ENCODE data around the gene MGRN1. TPM values are rescaled to one million over a fixed set of nuclear protein-coding genes. Genes with fewer than 3 reads are reported as not detected.

Gene MGRN1
- total RNA-seq, 4 donors from 2014 or later, result 49.1 to 127 (median 79.5) TPM

GRCh38 chr16:4609200-4610010 lies 15.2 kb upstream of the MGRN1 start:
- H3K4me1 ChIP-seq, result peaks cover 13 to 29% (median 24%) of the 10 kb centered on the region in 4 donors
- H3K36me3 ChIP-seq, result peaks cover 0 to 10% (median 0%) of the 10 kb centered on the region in 4 donors
- H3K27ac ChIP-seq, result no peak overlapping the region
- no peaks in the 10 kb centered on the region for H3K27me3 ChIP-seq
- intact Hi-C loops (cut with DNase I; ENCODE audit: low total_unique reads) (no loop called here), in situ Hi-C loops (cut with MboI; ENCODE audit: low pct_ligation_motif_present in 1 of 4, low pct_unique_long_range_greater_than_20kb in 1 of 4, low sequenced_read_pairs in 3 of 4) (no loop called here)
- H3K9me3 ChIP-seq, result no peaks in the 10 kb centered on the region
- WGBS, 2 donors (ENCODE audit: low coverage in 1 of 2), result 86 to 93% methylated on average over 12 to 42 of the region's 45 CpGs
- TF ChIP-seq POLR2A (IDR thresholded peaks at IDR 0.05) (no peak), POLR2AphosphoS5 (IDR thresholded peaks at IDR 0.05) (no peak), EP300 (IDR thresholded peaks at IDR 0.05; ENCODE audit: low read depth) (no peak)
- TF ChIP-seq, protein P1, sequence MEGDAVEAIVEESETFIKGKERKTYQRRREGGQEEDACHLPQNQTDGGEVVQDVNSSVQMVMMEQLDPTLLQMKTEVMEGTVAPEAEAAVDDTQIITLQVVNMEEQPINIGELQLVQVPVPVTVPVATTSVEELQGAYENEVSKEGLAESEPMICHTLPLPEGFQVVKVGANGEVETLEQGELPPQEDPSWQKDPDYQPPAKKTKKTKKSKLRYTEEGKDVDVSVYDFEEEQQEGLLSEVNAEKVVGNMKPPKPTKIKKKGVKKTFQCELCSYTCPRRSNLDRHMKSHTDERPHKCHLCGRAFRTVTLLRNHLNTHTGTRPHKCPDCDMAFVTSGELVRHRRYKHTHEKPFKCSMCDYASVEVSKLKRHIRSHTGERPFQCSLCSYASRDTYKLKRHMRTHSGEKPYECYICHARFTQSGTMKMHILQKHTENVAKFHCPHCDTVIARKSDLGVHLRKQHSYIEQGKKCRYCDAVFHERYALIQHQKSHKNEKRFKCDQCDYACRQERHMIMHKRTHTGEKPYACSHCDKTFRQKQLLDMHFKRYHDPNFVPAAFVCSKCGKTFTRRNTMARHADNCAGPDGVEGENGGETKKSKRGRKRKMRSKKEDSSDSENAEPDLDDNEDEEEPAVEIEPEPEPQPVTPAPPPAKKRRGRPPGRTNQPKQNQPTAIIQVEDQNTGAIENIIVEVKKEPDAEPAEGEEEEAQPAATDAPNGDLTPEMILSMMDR (IDR thresholded peaks at IDR 0.05), result no peak
- DNase-seq, result no peak
- H3K4me3 ChIP-seq, result no peak overlapping the region

DNA sequence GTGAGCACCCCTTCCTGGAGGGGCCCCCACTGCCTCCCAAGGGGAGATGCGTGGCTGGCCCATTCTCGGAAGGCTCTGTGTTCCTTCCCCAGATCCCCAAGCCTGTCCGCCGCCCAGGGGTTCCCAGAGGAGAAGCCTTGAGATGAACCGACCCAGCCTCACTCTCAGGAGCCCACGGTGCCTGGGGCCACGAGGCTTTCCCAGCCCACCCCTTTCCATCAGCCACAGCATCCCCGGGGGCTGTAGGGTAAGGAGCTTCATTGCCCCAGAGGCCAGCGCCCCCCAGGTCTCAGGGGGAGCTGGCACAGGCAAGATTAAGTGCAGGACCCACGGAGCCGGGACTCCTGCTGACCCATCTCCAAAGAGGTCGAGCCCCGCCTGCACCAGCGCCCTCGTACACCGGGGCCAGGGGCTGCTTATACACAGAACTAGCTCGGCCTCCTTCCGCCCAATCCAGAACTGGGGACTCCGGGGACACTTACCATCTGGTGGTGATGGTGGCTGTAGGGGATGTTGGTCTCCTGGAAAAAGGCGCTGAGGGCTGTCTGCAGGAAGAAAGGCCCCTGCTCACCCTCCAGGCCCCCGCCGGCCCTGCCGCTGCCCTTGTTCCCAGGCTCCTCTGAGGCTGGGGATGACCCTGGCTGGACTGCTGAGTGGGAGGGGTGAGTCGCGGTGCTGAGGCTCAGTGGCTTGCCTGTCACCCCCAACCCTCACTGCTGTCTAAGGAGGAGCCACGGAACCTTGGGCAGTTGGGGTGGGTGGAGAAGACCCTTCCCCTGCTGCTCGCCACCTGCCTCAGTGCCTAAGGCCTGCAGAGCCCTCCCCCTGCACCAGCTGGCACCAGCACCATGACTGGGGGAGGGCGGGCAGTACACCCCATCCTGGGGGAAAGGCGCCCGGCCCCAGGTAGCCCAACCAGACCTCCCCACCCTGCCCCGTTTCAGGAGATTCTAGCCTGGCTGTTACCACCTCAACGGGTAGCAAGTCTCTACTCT lies 14.3 kb upstream of the MGRN1 start:
- H3K9me3 ChIP-seq, result no peaks in the 10 kb centered on the region
- 81% methylated on average over 30 of the region's 32 CpGs; no CpG with 5 or more reads in 1 of the 2 donors for WGBS, 2 donors (ENCODE audit: low coverage in 1 of 2)
- H3K4me1 ChIP-seq, result peaks cover 16 to 35% (median 28%) of the 10 kb centered on the region in 4 donors
- no peaks in the 10 kb centered on the region for H3K27me3 ChIP-seq
- H3K36me3 ChIP-seq, result peaks cover 0 to 10% (median 0%) of the 10 kb centered on the region in 4 donors
- no peak for TF ChIP-seq POLR2AphosphoS5 (IDR thresholded peaks at IDR 0.05)
- no peak for TF ChIP-seq EP300 (IDR thresholded peaks at IDR 0.05; ENCODE audit: low read depth)
- TF ChIP-seq POLR2A (IDR thresholded peaks at IDR 0.05), result no peak
- TF ChIP-seq, protein P1 (IDR thresholded peaks at IDR 0.05), result no peak
- DNase-seq, result no peak
- in situ Hi-C loops (cut with MboI; ENCODE audit: low pct_ligation_motif_present in 1 of 4, low pct_unique_long_range_greater_than_20kb in 1 of 4, low sequenced_read_pairs in 3 of 4), result no loop called here
- H3K4me3 ChIP-seq, result no peak overlapping the region
- peak overlapping the region in 1 of 4 donors; percentile 98 for H3K27ac ChIP-seq
- intact Hi-C loops (cut with DNase I; ENCODE audit: low total_unique reads), result no loop called here

DNA sequence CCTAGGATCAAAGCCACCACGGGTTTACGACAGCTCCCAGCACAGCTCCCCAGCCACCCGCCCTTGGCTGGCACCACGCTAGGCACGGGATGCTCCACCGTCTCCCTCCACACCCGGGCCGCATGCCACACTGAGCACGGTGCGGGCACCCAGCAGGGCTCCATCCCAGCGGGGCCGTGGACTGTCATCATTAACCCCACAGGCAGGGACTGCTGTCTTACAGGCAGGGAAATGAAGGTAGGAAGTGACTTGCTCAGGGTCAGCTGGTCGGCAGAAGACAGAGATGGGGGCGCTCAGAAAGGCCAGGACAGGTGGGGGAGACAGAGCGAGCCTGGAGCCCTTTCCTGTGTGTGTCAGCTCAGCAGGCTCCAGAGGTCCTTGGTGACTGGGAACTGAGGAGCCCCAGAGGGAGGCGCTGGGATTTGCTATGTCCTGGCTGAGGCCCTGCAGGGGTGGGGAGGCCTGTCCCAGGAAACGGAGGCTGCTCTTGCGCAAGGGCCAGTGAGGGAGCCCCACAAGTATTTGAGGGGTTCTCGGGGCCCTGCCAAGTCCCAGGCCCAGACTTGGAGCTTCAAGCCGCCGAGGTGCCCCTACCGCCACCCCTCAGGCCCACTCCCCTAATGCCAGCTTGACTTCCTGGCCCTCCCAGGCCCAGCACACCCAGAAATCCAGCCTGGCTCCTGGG lies 13.1 kb upstream of the MGRN1 start:
- no peaks in the 10 kb centered on the region for H3K27me3 ChIP-seq
- H3K27ac ChIP-seq, result peak overlapping the region in 2 of 4 donors; percentile 48 to 98
- H3K4me1 ChIP-seq, result peaks cover 22 to 42% (median 35%) of the 10 kb centered on the region in 4 donors
- 85% methylated on average over 20 of the region's 22 CpGs; no CpG with 5 or more reads in 1 of the 2 donors for WGBS, 2 donors (ENCODE audit: low coverage in 1 of 2)
- H3K4me3 ChIP-seq, result no peak overlapping the region
- intact Hi-C loops (cut with DNase I; ENCODE audit: low total_unique reads) (no loop called here), in situ Hi-C loops (cut with MboI; ENCODE audit: low pct_ligation_motif_present in 1 of 4, low pct_unique_long_range_greater_than_20kb in 1 of 4, low sequenced_read_pairs in 3 of 4) (no loop called here)
- peaks cover 0 to 10% (median 0%) of the 10 kb centered on the region in 4 donors for H3K36me3 ChIP-seq
- DNase-seq, result peak; percentile 32
- TF ChIP-seq POLR2A (IDR thresholded peaks at IDR 0.05) (no peak), POLR2AphosphoS5 (IDR thresholded peaks at IDR 0.05) (no peak), EP300 (IDR thresholded peaks at IDR 0.05; ENCODE audit: low read depth) (no peak)
- TF ChIP-seq, protein P1 (IDR thresholded peaks at IDR 0.05), result no peak
- H3K9me3 ChIP-seq, result no peaks in the 10 kb centered on the region
